IPS-NIHi7 (cell line): Measurements from ENCODE around the gene GPR35.
"Not testable (repeated sequence)": the region's sequence is repeated elsewhere in the genome, so short reads cannot be mapped to it uniquely, and the experiment has no call there.

ENCODE experiments used
- DNase-seq: peaks from one replicate; pipeline ENCODE4 v3.0.0; 2012; ENCODE audit warnings: mixed read lengths; ENCODE audit errors: extremely low spot score

Gene GPR35

GRCh38 chr2:240662681-240663080, 37.4 kb downstream of the GPR35 start:
- DNase-seq, result no peak

- DNase-seq, result no peak
Observed at GRCh38 chr2:240663546-240664190, 38.4 kb downstream of the GPR35 start.

- no peak for DNase-seq
Observed at GRCh38 chr2:240664622-240665021, 39.3 kb downstream of the GPR35 start.

GRCh38 chr2:240670402-240670801, 45.1 kb downstream of the GPR35 start:
- no peak for DNase-seq

GRCh38 chr2:240670950-240671349, 45.7 kb downstream of the GPR35 start:
- DNase-seq, result no peak

- DNase-seq, result no peak
Observed at GRCh38 chr2:240672076-240672700, 46.9 kb downstream of the GPR35 start.

GRCh38 chr2:240672701-240673190, 47.5 kb downstream of the GPR35 start:
- DNase-seq, result peak; percentile 42

GRCh38 chr2:240674461-240675184, 49.3 kb downstream of the GPR35 start:
- not testable (repeated sequence) for DNase-seq

GRCh38 chr2:240675345-240675744, 50.1 kb downstream of the GPR35 start:
- DNase-seq, result not testable (repeated sequence)

- not testable (repeated sequence) for DNase-seq
Observed at GRCh38 chr2:240678043-240678442, 52.8 kb downstream of the GPR35 start.

GRCh38 chr2:240678909-240679308, 53.6 kb downstream of the GPR35 start:
- DNase-seq, result not testable (repeated sequence)

GRCh38 chr2:240680185-240680584, 54.9 kb downstream of the GPR35 start:
- not testable (repeated sequence) for DNase-seq
